Lung (tissue), 12 donors: Measurements from ENCODE around the gene AAGAB. TPM values are rescaled to one million over a fixed set of nuclear protein-coding genes. Genes with fewer than 3 reads are reported as not detected.

Experiments used
- ATAC-seq: fragments of 200-7000 bp; cut with Tn5 transposase; one replicate; pipeline ENCODE4 v1.9.1; 2020; ENCODE audit warnings: moderate number of reproducible peaks; ENCODE audit not compliant: insufficient read depth, low FRiP score
- DNase-seq, 3 donors: peaks; one replicate each; pipeline ENCODE4 v3.0.0-alpha.2; 2013 to 2017
- H3K27ac ChIP-seq, 2 donors: one replicate each; pipeline ENCODE4 v1.5.1; 2013; ENCODE audit warnings: mild to moderate bottlenecking in 2 of 2, moderate library complexity in 2 of 2, control low read depth in 1 of 2, inconsistent platforms in 1 of 2, low read depth in 1 of 2, low read length in 1 of 2
- H3K27me3 ChIP-seq, 3 donors: one replicate each; pipeline ENCODE4 v1.5.1; 2013; ENCODE audit warnings: low read length in 2 of 3; ENCODE audit not compliant: control insufficient read depth in 3 of 3, insufficient read depth in 3 of 3
- H3K36me3 ChIP-seq, 4 donors: one replicate each; pipeline ENCODE4 v1.5.1; 2013; ENCODE audit warnings: low read length in 4 of 4, mild to moderate bottlenecking in 1 of 4, moderate library complexity in 1 of 4; ENCODE audit not compliant: control insufficient read depth in 4 of 4, insufficient read depth in 4 of 4
- H3K4me1 ChIP-seq, 5 donors: one replicate each; pipeline ENCODE4 v1.5.1; 2013; ENCODE audit warnings: low read length in 5 of 5, mild to moderate bottlenecking in 2 of 5, moderate library complexity in 1 of 5; ENCODE audit not compliant: control insufficient read depth in 5 of 5, insufficient read depth in 5 of 5
- H3K4me3 ChIP-seq: one replicate; pipeline ENCODE4 v1.5.1; 2013; ENCODE audit warnings: mild to moderate bottlenecking, control low read depth, moderate library complexity
- H3K9ac ChIP-seq, 2 donors: one replicate each; pipeline ENCODE4 v1.5.1; 2013; ENCODE audit warnings: low read length in 2 of 2, control low read depth in 1 of 2; ENCODE audit not compliant: insufficient read depth in 1 of 2
- H3K9me3 ChIP-seq, 4 donors: one replicate each; pipeline ENCODE4 v1.5.1; 2013; ENCODE audit warnings: low read length in 3 of 4, mild to moderate bottlenecking in 1 of 4, moderate library complexity in 1 of 4; ENCODE audit not compliant: control insufficient read depth in 4 of 4, insufficient read depth in 3 of 4
- WGBS, 2 donors: extraction: QIAGEN DNeasy Blood & Tissue Kit; methylation state at CpG; one replicate each; pipeline ENCODE4 v1.1.7; 2013; 5-methylcytosine and 5-hydroxymethylcytosine counted together
- polyA plus RNA-seq, 2 donors: library from polyadenylated mRNA; stranded (reverse); fragments of 200-250 nt; gene quantifications; one replicate each; pipeline ENCODE4 v1.2.1, GENCODE V29; 2013
- total RNA-seq, 2 donors: library from RNA; depleted of rRNA in 1 of 2; stranded (reverse); fragments of >200 nt in 1 of 2; gene quantifications; one replicate each; pipeline ENCODE4 v1.2.1, GENCODE V29; 2014 to 2021
- TF ChIP-seq, protein P1 (sequence below): IDR thresholded peaks from 2 replicates; pipeline ENCODE4 v1.5.1; 2012; ENCODE audit warnings: mild to moderate bottlenecking; ENCODE audit errors: control extremely low read depth, extremely low read depth
- donor health status: control.
- donor health status: control.
- donor health status: Bipolar disorder and iron deficiency.
- donor health status: healthy.
- donor health status: DM: yes; HTN: yes; CAD: no.

Gene AAGAB
- total and polyA plus RNA-seq, 4 donors = 11.5 to 34.5 (median 26.4) TPM

DNA sequence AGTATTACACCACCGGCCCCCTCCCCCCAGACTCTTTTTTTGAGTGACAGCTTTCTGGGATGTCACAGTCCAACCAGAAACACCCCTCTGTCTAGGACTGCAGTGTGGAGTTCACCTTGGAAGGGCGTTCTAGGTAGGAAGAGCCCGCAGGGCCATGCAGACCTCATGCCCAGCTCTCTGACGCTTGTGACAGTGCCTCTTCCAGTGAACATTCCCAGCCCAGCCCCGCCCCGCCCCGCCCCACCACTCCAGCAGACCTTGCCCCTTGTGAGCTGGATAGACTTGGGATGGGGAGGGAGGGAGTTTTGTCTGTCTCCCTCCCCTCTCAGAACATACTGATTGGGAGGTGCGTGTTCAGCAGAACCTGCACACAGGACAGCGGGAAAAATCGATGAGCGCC, 63.6 kb downstream of the AAGAB start:
- H3K4me3 ChIP-seq = no peak overlapping the region
- TF ChIP-seq, protein P1, sequence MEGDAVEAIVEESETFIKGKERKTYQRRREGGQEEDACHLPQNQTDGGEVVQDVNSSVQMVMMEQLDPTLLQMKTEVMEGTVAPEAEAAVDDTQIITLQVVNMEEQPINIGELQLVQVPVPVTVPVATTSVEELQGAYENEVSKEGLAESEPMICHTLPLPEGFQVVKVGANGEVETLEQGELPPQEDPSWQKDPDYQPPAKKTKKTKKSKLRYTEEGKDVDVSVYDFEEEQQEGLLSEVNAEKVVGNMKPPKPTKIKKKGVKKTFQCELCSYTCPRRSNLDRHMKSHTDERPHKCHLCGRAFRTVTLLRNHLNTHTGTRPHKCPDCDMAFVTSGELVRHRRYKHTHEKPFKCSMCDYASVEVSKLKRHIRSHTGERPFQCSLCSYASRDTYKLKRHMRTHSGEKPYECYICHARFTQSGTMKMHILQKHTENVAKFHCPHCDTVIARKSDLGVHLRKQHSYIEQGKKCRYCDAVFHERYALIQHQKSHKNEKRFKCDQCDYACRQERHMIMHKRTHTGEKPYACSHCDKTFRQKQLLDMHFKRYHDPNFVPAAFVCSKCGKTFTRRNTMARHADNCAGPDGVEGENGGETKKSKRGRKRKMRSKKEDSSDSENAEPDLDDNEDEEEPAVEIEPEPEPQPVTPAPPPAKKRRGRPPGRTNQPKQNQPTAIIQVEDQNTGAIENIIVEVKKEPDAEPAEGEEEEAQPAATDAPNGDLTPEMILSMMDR = no peak
- H3K27ac ChIP-seq = peak overlapping the region in 1 of 2 donors; percentile 22
- H3K9ac ChIP-seq = no peak overlapping the region
- H3K36me3 ChIP-seq = peaks cover 2 to 35% (median 28%) of the 10 kb centered on the region in 4 donors
- no peak for DNase-seq
- no peak for ATAC-seq
- H3K4me1 ChIP-seq = peaks cover 0 to 57% (median 30%) of the 10 kb centered on the region in 5 donors
- WGBS, 2 donors = 95 to 96% methylated on average over 11 of the region's 11 CpGs
- H3K9me3 ChIP-seq = no peaks in the 10 kb centered on the region
- no peaks in the 10 kb centered on the region for H3K27me3 ChIP-seq

DNA sequence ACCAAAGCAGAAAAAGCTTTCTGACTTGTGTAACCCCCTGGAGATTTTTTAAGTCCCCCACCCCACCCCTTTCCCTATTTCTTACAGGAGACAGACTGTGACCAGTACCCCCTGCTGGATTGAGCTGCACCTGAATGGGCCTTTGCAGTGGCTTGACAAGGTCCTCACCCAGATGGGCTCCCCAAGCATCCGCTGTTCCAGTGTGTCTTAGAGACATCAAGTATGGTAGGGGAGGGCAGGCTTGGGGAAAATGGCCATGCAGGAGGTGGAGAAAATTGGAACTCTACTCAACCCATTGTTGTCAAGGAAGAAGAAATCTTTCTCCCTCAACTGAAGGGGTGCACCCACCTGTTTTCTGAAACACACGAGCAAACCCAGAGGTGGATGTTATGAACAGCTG, 64.1 kb downstream of the AAGAB start:
- peaks cover 2 to 35% (median 28%) of the 10 kb centered on the region in 4 donors for H3K36me3 ChIP-seq
- no peak overlapping the region for H3K9ac ChIP-seq
- WGBS, 2 donors = 94 to 96% methylated on average over 2 of the region's 2 CpGs
- peaks cover 0 to 62% (median 28%) of the 10 kb centered on the region in 5 donors for H3K4me1 ChIP-seq
- TF ChIP-seq, protein P1 = no peak
- H3K9me3 ChIP-seq = no peaks in the 10 kb centered on the region
- peak overlapping the region; percentile 22 to 71 for H3K27ac ChIP-seq
- ATAC-seq (no peak), DNase-seq (no peak)
- no peaks in the 10 kb centered on the region for H3K27me3 ChIP-seq
- H3K4me3 ChIP-seq = no peak overlapping the region

DNA sequence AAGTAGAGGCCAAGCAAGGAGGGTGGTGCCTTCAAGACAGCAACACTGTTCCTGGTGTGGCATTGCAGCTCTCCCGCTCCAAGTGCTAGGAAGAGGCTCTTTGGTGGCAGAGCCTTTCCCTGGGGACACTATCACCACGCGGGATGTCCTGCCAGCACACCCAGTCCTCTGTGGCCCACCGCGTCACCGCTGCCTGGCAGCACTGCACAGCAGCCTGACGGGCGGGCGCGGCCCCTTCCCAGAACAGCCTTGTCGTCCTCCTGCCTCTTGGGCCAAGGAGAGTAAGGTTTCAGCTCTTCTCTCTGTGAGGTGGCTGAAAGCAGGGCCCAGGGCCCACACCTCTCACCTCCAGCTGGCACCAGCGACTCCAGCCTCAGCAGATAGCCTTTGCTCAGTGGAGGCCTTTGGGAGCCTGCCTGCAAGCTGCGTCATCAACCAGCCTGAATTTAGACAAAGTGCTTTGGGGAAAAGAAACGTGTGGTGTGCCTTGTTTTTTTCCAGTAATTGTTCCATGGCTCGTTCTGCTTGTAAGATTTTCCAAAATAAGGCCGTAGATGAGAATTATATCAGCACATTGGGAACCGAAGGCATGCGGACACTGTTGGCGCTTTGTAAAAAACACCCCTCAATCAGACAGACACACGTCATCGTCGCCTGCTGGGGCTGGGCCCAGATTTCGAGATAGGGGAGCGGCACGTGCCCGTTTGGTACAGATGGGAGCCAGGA, 65.0 kb downstream of the AAGAB start:
- no peak for ATAC-seq
- Histone ChIP-seq H3K36me3 (peaks cover 2 to 38% (median 35%) of the 10 kb centered on the region in 4 donors), H3K4me1 (peaks cover 0 to 64% (median 23%) of the 10 kb centered on the region in 5 donors), H3K27me3 (no peaks in the 10 kb centered on the region), H3K9me3 (no peaks in the 10 kb centered on the region), H3K27ac (peak overlapping the region; percentile 52 to 71), H3K9ac (no peak overlapping the region), H3K4me3 (no peak overlapping the region)
- TF ChIP-seq, protein P1 = no peak
- 86 to 94% methylated on average over 26 of the region's 26 CpGs for WGBS, 2 donors
- DNase-seq = peak in 2 of 3 donors; percentile 48 to 61
